Left renal cortex interstitium (tissue), 4 donors: ENCODE measurements around the gene GMNN. TPM values are rescaled to one million over a fixed set of nuclear protein-coding genes. Genes with fewer than 3 reads are reported as not detected.
"Not testable (repeated sequence)": the region's sequence is repeated elsewhere in the genome, so short reads cannot be mapped to it uniquely, and the experiment has no call there.

Experiments
- DNase-seq, 4 donors: peaks; one replicate each; pipeline ENCODE4 v3.0.0-alpha.2; 2013; ENCODE audit warnings: low read depth in 4 of 4, low spot score in 2 of 4, missing footprints in 1 of 4
- polyA plus RNA-seq, 4 donors: library from polyadenylated mRNA; unstranded; fragments of 120-200 nt; gene quantifications; one replicate each; pipeline ENCODE4 v1.2.1, GENCODE V29; 2013; ENCODE audit not compliant: insufficient read length in 4 of 4

Gene GMNN
- 10 to 100 TPM; 51.8 to 67.4 (median 56.1) TPM for polyA plus RNA-seq

DNA sequence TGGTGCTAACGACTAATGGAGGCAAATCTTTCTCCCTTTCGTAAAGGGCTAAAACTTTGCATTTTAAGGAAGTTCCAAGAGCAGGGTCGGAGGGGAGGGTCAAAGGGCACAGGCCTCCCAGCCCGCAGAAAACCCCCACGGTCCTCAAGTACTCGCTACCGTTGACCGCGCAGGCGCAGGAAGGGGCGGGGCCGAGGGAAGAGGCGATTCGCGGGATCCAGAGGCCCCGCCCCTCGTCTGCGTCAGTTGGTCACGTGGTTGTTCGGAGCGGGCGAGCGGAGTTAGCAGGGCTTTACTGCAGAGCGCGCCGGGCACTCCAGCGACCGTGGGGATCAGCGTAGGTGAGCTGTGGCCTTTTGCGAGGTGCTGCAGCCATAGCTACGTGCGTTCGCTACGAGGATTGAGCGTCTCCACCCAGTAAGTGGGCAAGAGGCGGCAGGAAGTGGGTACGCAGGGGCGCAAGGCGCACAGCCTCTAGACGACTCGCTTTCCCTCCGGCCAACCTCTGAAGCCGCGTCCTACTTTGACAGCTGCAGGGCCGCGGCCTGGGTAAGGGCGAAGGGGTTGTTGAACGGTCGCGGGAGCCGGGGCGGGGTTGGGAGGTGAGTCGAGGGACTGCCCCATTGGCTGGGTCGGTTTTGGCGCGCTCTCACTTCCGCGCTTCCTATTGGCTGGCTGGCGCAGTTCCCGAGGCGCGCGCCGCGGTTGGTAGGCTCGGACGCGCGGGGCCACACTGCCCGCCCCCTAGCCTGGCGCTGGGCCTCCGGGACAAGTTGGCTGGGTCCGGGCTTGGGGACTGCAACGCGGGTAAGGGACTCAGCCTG, at the start of gene GMNN:
Gene GMNN (plus strand): TSS at position 242 of the 824 bp plus-strand sequence. CDS start 2,310 bp downstream, outside the sequence.
- DNase-seq, result peak; percentile 90 to 97 (median 94)

DNA sequence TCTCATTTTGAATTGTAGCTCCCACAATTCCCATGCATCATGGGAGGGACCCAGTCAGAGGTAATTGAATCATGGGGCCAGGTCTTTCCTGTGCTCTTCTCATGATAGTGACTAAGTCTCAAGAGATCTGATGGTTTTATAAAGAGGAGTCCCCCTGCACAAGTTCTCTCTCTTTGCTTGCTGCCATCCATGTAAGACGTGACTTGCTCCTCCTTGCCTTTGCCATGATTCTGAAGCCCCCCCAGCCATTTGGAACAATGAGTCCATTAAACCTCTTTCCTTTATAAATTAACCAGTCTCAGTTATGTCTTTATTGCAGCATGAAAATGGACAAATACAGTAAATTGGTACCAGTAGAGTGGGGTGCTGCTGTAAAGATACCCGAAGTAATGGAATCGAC, 44.1 kb upstream of the GMNN start:
- DNase-seq, result not testable (repeated sequence)

DNA sequence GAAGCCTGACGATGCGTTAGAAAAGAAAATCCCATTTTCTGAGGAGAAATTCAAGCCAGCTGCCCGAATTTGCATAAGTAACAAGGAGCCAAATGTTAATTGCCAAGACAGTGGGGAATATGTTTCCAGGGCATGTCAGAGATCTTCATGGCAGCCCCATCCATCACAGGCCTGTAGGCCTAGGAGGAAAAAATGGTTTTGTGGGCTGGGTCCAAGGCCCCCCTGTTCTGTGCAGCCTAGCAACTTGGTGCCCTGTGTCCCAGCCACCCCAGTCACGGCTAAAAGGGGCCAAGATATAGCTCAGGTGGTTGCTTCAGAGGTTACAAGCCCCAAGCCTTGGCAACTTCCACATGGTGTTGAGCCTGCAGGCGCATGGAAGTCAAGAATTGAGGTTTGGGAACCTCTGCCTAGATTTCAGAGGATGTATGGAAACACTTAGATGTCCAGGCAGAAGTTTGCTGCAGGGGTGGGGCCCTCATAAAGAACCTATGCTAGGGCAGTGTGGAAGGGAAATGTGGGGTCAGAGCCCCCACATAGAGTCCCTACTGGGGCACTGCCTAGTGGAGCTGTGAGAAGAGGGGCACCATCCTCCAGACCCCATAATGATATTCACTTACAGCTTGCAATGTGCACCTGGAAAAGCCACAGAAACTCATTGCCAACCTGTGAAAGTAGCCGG, 43.1 kb upstream of the GMNN start:
- not testable (repeated sequence) for DNase-seq

DNA sequence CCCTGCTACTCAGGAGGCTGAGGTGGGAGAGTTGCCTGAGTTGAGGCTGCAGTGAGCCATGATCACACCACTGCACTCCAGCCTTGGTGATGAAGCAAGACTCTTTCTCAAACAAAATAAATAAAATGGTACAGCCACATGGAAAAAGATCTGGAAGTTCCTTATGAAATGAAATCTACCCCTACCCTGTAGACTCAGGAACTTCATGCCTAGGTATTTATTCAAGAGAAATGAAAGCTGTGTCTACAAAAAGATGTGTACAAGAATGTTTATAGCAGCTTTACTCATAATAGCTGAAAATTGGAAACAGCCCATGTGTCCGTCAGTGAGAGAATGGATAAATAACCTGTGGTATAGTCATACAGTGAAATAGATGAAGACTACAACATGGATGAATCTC, 40.6 kb upstream of the GMNN start:
- no peak for DNase-seq

DNA sequence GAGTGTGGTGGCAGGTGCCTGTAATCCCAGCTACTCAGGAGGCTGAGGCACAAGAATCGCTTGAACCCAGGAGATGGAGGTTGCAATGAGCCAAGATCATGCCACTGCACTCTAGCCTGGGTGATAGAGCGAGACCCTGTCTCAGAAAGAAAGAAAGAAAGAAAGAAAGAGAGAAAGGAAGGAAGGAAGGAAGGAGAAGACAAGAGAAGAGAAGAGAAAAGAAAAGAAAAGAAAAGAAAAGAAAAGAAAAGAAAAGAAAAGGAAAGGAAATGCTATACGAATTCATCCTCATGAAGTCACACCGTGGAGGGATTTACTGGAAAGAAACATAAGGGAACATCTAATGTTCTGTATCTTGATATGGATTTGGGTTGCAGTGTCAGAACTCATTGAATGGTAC, 40.0 kb upstream of the GMNN start:
- not testable (repeated sequence) for DNase-seq

DNA sequence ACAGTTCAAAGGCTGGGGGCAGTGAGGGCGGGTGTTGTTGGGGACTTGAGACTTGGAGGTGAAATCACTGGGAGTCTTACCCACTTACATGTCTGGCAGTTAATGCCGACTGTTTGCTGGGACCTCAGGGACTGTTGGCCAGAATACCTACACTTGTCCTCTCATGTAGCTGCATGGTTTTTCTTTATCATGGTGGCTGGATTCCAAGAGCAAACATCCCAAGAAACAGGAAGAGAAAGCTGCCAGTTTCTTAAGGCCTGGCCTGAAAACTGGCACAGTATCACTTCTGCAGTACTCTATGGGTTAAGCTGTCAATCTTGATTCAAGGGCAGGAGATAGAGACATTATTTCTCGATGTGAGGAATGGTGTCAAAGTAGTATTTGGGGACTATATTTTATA, 36.0 kb upstream of the GMNN start:
- no peak for DNase-seq

DNA sequence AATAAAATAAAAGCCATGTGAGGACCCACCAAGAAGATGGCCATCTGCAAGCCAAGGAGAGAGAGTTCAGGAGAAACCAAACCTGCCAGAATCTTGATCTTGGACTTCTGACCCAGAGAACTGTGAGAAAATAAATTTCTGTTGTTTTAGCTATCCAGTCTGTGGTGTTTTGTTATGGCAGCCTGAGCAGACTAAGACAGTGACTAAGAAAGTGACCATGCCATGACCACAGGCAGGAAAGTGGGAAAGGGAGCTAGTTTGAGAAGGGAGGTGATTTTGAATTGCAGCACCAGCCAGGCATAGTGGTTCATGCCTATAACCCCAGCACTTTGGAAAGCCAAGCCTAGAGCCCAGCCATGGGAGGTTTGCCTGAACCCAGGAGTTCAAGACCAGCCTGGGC, 33.9 kb upstream of the GMNN start:
- DNase-seq, result no peak

DNA sequence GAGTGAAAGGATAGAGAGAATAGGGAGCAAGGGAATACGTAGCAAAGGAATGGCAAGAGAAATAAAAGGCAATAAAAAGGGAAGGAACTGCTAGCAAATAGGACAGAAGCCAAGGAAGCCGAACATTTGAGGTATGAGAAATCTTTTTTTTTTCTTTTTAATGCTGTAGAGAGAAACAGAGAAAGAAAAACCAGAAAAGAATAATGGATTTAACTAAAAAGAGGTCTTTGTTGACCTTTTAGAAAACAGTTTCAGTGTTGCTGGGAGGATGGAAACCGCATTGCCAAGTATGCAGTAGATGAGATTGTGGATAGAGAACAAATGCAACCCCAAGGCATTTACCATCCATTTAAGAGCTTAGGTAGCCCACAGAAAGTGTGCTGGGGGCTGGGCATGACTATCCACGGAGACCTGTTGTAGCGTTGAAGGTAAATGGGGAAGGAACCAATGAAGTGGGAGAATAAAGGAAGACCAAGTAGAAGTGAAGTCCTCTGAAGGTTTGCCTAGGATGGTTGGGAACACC, 32.5 kb upstream of the GMNN start:
- no peak for DNase-seq

DNA sequence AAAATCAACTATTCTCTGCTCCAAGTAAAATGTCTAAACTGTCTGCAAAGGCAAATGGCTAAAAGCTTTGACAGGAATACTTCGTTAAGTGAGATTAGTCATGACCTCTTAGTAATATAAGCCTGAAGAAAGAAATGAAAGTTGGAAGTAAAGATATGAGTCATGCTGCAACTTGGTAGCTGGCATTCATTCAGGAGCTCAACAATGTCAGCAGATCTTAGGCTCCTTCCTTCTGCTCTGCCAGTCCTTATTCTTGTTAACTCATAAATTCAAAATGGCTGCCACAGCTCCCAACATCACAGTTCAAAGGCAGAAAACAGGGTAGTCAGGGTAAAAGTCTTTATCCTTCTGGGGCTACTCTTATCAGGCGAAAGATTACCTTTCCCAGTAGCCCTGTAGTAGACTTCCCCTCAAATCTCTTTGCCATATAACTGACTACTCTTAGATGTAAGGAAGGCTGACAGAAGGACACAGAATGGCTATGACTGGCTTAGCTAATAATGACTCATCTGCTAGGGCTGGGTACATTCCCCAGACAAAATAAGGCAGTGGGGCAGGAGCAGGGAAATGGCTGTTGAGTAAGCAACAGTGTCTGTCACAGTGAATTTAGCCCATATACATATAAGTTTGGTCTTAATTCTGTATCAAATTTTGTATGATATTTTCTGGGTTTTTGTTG, 31.3 kb upstream of the GMNN start:
- DNase-seq, result no peak

DNA sequence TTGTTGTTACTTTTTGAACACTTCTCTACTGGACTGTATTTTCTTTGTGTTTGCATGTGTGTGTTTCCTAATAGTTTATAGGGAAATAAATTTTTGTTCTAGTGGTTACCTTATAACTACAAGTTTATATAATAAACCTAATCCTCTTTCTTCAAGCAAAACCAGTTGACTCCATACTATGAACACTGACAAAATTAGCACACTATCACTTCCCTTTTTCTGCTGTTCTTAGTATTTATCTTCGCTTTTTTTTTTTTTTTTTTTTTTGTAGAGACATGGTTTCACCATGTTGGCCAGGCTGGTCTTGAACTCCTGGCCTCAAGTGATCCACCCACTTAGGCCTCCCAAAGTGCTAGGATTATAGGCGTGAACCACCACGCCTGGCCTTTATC, 30.8 kb upstream of the GMNN start:
- DNase-seq, result no peak

DNA sequence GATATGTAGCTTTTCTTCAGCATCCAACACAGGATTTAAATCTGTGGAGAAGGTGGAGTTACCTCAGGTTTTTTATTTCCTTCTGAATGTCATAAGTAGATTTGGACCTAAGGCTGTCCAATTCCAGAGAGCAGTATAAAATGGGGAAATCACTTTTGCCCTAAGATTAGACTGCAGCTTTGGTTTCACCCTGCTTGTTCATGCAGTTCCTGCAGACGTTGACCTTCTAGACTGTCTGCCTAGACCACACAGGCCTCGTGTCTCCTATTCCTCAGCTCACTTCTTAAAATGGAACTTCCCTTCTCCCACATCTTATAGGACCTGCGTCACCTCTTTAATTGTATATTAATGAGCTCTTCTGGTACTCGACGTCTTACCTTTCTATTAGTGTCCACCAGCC, 29.8 kb upstream of the GMNN start:
- no peak for DNase-seq

DNA sequence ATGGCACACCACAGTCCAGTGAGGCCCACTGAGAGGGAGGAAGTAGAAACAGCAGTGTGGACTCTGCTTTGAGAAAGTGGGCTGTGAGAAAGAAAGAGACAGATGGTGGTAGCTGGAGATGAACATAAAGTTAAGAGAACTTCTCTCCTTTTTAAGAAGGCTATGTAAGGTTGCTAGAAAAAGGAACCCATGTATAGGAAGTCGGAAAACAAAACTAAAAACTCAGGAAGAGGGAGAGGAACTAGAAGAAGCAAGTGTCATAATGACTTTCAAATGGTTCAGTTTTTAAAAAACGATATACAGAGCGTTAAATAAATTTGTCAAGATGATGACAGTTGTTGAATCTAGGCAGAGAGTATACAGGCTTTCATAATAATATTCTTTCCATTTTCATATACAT, 25.4 kb upstream of the GMNN start:
- no peak for DNase-seq

DNA sequence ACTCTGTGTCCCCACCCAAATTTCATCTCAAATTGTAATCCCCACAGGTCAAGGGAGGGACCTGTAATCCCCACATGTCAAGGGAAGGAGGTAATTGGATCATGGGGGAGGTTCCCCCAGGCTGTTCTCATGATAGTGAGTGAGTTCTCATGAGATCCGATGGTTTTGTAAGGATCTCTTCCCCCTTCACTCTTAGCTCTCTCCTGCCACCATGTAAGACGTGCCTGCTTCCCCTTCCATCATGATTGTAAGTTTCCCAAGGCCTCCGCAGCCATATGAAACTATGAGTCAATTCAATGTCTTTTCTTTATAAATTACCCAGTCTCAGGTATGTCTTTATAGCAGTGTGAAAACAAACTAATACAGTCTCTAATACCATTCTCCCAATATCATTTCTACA, 23.9 kb upstream of the GMNN start:
- not testable (repeated sequence) for DNase-seq

DNA sequence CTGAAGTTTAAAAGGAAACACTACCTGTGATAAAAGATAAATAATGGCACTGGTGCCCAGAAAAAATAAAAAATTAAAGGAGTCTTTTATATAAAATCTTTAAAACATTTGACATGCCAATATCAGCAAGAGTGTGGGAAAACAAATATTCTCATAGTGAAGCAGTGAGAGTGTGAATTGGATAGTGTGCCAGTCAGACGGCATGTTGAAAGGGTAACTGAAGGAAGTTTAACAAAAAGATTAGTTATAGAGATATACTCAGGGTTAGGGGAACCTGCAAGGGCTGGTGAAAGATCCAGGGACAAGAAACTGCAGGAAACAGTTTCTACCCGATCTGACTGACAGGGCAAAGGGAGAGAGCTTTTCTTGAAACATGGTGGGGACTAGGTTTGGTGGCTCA, 22.2 kb upstream of the GMNN start:
- DNase-seq, result no peak

DNA sequence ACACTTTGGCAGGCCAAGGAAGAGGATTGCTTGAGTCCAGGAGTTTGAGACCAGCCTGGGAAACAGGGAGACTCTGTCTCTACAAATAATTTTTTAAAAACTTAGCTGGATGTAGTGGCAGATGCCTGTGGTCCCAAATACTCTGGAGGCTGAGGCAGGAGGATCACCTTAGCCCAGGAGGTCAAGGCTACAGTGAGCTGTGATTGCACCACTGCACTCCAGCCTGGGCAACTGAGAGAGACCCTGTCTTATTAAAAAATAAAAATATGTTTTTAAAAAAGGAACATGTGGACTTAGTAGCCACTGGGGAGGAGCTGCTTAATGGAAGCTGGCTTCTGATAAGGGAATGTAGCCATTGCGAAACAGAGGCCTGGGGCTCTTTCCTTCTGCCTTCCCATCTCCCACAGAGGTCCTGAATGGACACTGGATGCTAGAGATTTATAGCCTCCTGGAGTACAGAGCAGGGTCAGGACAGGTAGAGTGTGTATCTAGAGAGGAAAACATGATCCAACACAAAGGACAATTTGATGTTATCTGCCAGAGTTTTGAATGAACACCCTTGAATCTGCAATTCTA, 21.7 kb upstream of the GMNN start:
- no peak for DNase-seq

DNA sequence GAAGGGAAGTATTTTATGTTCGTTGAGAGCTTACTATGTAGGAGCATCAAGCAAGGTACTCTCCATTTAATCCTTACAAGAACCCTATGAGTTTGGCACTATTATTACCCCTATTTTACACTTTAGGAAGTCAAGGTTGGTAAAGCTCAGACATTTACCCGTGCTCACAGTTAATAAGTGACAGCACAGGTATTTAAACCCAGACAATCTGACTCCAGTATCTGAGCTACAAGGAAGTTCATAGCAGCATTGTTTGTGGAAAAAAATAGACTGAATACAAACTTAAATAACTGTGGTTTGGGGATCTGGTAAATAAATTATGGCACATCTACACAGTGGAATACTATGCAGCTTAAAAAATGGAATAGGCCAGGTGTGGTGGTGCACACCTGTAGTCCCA, 21.2 kb upstream of the GMNN start:
- no peak for DNase-seq

DNA sequence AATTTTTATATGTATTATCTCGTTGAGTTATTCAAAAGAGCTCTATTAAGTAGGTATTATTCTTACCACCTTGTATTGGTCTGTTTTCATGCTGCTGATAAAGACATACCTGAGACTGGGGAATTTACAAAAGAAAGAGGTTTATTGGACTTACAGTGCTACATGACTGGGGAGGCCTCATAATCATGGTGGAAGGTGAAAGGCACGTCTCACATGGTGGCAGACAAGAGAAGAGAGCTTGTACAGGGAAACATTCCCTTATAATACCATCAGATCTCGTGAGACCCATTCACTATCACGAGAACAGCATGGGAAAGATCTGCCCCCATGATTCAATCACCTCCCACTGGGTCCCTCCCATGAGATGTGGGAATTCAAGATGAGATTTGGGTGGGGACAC, 20.4 kb upstream of the GMNN start:
- not testable (repeated sequence) for DNase-seq

DNA sequence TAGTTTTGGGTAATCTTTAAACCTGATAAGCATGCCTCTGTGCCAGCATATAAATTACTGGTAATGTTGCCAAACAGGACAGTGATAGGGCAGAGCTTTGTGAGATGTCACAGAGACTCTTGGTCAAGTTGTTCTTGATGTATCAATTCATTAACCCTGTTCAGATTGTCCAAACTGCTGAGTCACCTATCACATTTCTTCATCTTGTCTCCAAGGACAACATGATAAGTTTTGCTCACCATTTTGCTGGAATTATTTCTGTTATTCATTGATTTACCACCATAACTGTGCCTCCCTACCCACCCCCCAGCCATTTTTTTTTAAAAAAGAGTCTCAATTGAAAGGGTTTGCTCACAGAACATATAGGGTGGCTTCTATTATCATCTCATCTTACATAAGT, 19.5 kb upstream of the GMNN start:
- DNase-seq, result no peak

DNA sequence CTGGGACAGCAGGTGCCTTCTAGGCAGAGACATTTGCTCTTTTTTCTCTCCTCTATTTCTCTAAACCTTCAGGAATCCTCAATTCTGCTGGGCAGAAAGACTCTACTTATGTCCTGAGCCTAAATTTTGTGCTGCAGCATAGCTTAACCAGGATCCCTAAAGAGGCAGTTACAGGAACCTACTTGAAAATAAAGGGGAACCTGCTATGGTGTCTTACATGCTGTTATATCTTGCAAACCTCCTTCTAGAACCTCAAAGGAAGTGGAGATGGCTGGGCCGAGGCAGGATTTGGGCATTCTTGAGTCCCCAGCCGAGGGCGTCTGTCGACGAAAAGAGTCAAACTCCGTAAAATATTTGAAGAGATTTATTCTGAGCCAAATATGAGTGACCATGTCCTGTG, 17.1 kb upstream of the GMNN start:
- DNase-seq, result no peak

DNA sequence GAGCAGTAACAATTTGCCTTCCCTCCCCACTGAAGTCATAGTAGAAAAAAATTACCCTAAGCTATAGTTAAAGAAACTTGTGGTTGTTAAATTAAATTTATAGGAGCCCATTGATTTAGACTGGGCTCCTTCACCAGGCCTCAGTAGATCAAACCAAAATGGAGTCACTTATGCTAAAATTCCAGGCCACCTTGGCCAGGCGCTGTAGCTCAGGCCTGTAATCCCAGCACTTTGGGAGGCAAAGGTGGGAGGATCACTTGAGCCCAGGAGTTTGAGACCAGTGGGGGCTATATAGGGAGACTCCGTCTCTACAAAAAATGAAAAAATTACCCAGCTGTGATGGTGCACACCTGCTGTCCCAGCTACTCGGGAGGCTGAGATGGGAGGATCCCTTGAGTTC, 15.0 kb upstream of the GMNN start:
- DNase-seq, result no peak

DNA sequence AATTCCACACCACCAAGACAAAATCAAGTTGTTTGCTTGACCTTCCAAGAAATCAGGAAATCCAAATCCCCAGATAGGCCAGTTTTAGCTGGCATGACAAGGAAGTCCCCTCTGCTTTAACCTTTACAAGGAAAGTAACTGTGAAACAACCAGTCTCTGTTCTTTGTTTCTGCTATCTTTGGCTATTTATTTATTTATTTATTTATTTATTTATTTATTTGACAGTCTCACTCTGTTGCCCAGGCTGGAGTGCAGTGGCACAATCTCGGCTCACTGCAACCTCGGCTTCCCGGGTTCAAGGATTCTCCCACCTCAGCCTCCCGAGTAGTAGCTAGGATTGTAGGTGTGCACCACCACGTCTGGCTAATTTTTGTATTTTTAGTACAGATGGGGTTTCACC, 14.5 kb upstream of the GMNN start:
- no peak for DNase-seq
